NAMALWA (cell line): ENCODE data around the gene SCRN1.
"Not testable (repeated sequence)": the region's sequence is repeated elsewhere in the genome, so short reads cannot be mapped to it uniquely, and the experiment has no call there.

Experiments
- DNase-seq: peaks from one replicate; pipeline ENCODE4 v3.0.0-alpha.2; 2015; ENCODE audit warnings: low spot score

Gene SCRN1

GRCh38 chr7:29926216-29926615 lies 63.4 kb downstream of the SCRN1 start:
- DNase-seq, result no peak

GRCh38 chr7:29924684-29925083 lies 64.9 kb downstream of the SCRN1 start:
- no peak for DNase-seq

GRCh38 chr7:29924006-29924405 lies 65.6 kb downstream of the SCRN1 start:
- no peak for DNase-seq

- DNase-seq, result no peak
Observed at GRCh38 chr7:29922921-29923700, 66.5 kb downstream of the SCRN1 start.

GRCh38 chr7:29921404-29922010 lies 68.1 kb downstream of the SCRN1 start:
- peak; percentile 90 for DNase-seq

GRCh38 chr7:29920491-29920890 lies 69.1 kb downstream of the SCRN1 start:
- no peak for DNase-seq

- no peak for DNase-seq
Observed at GRCh38 chr7:29919790-29920189, 69.8 kb downstream of the SCRN1 start.

- DNase-seq, result no peak
Observed at GRCh38 chr7:29918850-29919249, 70.8 kb downstream of the SCRN1 start.

GRCh38 chr7:29917641-29918040 lies 72.0 kb downstream of the SCRN1 start:
- DNase-seq, result no peak

- no peak for DNase-seq
Observed at GRCh38 chr7:29915481-29916215, 74.0 kb downstream of the SCRN1 start.

- no peak for DNase-seq
Observed at GRCh38 chr7:29914180-29914579, 75.4 kb downstream of the SCRN1 start.

- DNase-seq, result no peak
Observed at GRCh38 chr7:29906200-29907022, 83.2 kb downstream of the SCRN1 start.

GRCh38 chr7:29900745-29901144 lies 88.9 kb downstream of the SCRN1 start:
- DNase-seq, result no peak

- DNase-seq, result no peak
Observed at GRCh38 chr7:29898301-29898700, 91.3 kb downstream of the SCRN1 start.

GRCh38 chr7:29896685-29897411 lies 92.8 kb downstream of the SCRN1 start:
- no peak for DNase-seq

- DNase-seq, result no peak
Observed at GRCh38 chr7:29895559-29895958, 94.0 kb downstream of the SCRN1 start.

GRCh38 chr7:29894256-29894655 lies 95.3 kb downstream of the SCRN1 start:
- no peak for DNase-seq

- DNase-seq, result no peak
Observed at GRCh38 chr7:29893351-29893965, 96.1 kb downstream of the SCRN1 start.

GRCh38 chr7:29892231-29892630 lies 97.4 kb downstream of the SCRN1 start:
- no peak for DNase-seq

GRCh38 chr7:29891766-29892165 lies 97.8 kb downstream of the SCRN1 start:
- DNase-seq, result no peak

- not testable (repeated sequence) for DNase-seq
Observed at GRCh38 chr7:29890786-29891185, 98.8 kb downstream of the SCRN1 start.
